ENCODE measurements around the gene EXOC4. TPM values are rescaled to one million over a fixed set of nuclear protein-coding genes. Genes with fewer than 3 reads are reported as not detected.

The EXOC4 gene
- total RNA-seq, 2 experiments from 2014 or later, result 58.0 to 59.9 TPM

DNA sequence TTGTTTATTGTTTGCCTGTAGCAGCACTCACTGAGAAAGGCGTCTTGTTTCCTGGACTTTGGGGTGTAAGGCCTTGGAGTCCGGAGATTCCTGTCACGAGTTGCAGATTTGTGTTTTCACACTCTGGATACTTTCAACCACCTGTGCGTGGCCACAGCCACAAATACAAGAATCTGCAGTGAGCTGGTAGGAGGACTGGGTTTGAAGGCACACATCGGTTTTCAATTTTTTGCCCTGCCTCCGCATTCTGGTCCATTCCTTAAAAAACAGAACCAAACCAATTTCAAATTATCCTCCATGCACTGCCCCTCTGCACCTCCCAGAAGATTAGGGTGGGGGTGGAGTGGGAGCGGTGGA lies 619 bp downstream of the EXOC4 start:
- peaks cover 10% of the 10 kb centered on the region for H3K4me1 ChIP-seq (ENCODE audit: insufficient read depth, low read length)
- H3K36me3 ChIP-seq (ENCODE audit: insufficient read depth, low read length), result no peaks in the 10 kb centered on the region
- H3K36me3 Mint-ChIP-seq (ENCODE audit: low read depth), result peaks cover 13% of the 10 kb centered on the region
- POLR2A ChIA-PET, result interaction anchor here (1.3 to 1.4 kb wide), 2 partner anchors 8 to 171 kb away, joined by 6 to 13 read pairs; partner anchors contain the start of gene CHCHD3
- peak overlapping the region; percentile 36 to 77 for H3K27ac ChIP-seq (ENCODE audit: low read depth in 1 of 2, low read length in 2 of 2)
- DNase-seq (peak in 7 of 14 experiments; percentile 0 to 40 (median 5)), ATAC-seq (ENCODE audit: poor library complexity) (no peak)
- peak overlapping the region; percentile 85 for H3K4me3 ChIP-seq (ENCODE audit: low read length)
- H3K27me3 ChIP-seq (ENCODE audit: control insufficient read depth in 1 of 2, insufficient read depth in 2 of 2, low read length in 2 of 2), result no peaks in the 10 kb centered on the region
- no peaks in the 10 kb centered on the region for H3K9me3 Mint-ChIP-seq
- H3K27me3 Mint-ChIP-seq, result no peaks in the 10 kb centered on the region
- no peaks in the 10 kb centered on the region for H3K9me3 ChIP-seq (ENCODE audit: control insufficient read depth in 1 of 2, insufficient read depth in 1 of 2, low read length in 2 of 2)
- CTCF ChIA-PET, result interaction anchor here (1.5 kb wide), 1 partner anchor 16 kb away, joined by 3 read pairs; no protein-coding TSS in a partner anchor
- peak overlapping the region; percentile 97 for H3K4me3 Mint-ChIP-seq
- H3K4me1 Mint-ChIP-seq (ENCODE audit: low read depth), result peaks cover 55% of the 10 kb centered on the region
- intact Hi-C loops (cut with DNase I, micrococcal nuclease), result loop anchor here (2.0 to 10.0 kb wide), 3 partner anchors 171 to 1063 kb away; partner anchors contain the start of genes SLC35B4 (in 2 of the 2) and CHCHD3 (in 1 of the 2)
- TF ChIP-seq, protein P1, sequence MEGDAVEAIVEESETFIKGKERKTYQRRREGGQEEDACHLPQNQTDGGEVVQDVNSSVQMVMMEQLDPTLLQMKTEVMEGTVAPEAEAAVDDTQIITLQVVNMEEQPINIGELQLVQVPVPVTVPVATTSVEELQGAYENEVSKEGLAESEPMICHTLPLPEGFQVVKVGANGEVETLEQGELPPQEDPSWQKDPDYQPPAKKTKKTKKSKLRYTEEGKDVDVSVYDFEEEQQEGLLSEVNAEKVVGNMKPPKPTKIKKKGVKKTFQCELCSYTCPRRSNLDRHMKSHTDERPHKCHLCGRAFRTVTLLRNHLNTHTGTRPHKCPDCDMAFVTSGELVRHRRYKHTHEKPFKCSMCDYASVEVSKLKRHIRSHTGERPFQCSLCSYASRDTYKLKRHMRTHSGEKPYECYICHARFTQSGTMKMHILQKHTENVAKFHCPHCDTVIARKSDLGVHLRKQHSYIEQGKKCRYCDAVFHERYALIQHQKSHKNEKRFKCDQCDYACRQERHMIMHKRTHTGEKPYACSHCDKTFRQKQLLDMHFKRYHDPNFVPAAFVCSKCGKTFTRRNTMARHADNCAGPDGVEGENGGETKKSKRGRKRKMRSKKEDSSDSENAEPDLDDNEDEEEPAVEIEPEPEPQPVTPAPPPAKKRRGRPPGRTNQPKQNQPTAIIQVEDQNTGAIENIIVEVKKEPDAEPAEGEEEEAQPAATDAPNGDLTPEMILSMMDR (IDR thresholded peaks at IDR 0.05), result no peak
- peak overlapping the region; percentile 94 for H3K27ac Mint-ChIP-seq

DNA sequence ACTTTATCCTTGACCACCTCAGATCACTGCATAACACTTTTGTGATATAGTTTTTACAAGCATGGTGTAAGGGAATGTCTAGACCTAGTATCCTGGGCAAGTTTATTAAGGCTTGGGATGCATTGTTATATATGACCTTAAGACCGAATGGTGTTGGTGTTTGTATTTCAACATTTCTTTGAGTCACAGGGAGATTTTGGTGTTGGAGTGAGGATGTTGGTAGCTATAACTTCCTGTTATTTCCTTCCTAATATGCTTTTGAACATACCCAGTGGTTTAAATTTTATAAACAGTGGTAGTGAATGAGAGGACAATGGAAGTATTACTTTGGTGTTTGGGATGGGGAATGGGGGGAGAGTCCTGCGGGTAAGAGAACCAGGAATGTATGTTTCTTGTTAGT lies 2.6 kb downstream of the EXOC4 start:
- TF ChIP-seq, protein P1 (IDR thresholded peaks at IDR 0.05), result no peak
- H3K4me1 Mint-ChIP-seq (ENCODE audit: low read depth), result peaks cover 56% of the 10 kb centered on the region
- Histone ChIP-seq H3K36me3 (ENCODE audit: insufficient read depth, low read length) (no peaks in the 10 kb centered on the region), H3K27ac (ENCODE audit: low read depth in 1 of 2, low read length in 2 of 2) (no peak overlapping the region), H3K4me1 (ENCODE audit: insufficient read depth, low read length) (peaks cover 10% of the 10 kb centered on the region), H3K4me3 (ENCODE audit: low read length) (no peak overlapping the region), H3K9me3 (ENCODE audit: control insufficient read depth in 1 of 2, insufficient read depth in 1 of 2, low read length in 2 of 2) (no peaks in the 10 kb centered on the region), H3K27me3 (ENCODE audit: control insufficient read depth in 1 of 2, insufficient read depth in 2 of 2, low read length in 2 of 2) (no peaks in the 10 kb centered on the region)
- ChIA-PET CTCF (interaction anchor here (0.7 kb wide), 1 partner anchor 112 kb away, joined by 3 read pairs; no protein-coding TSS in a partner anchor), POLR2A (no interaction called here)
- peaks cover 13% of the 10 kb centered on the region for H3K36me3 Mint-ChIP-seq (ENCODE audit: low read depth)
- no peaks in the 10 kb centered on the region for H3K27me3 Mint-ChIP-seq
- H3K27ac Mint-ChIP-seq, result no peak overlapping the region
- H3K4me3 Mint-ChIP-seq, result peak overlapping the region; percentile 97
- no peak for ATAC-seq (ENCODE audit: poor library complexity)
- no peaks in the 10 kb centered on the region for H3K9me3 Mint-ChIP-seq
- intact Hi-C loops (cut with DNase I, micrococcal nuclease), result loop anchor here (2.0 to 10.0 kb wide), 2 partner anchors 175 to 1059 kb away; partner anchors contain the start of gene SLC35B4 (in 1 of the 2)
- DNase-seq, result peak in 2 of 14 experiments; percentile 28 to 29

- no peak for ATAC-seq (ENCODE audit: poor library complexity)
- POLR2A ChIA-PET, result no interaction called here
Observed at GRCh38 chr7:133258174-133258573, 5.3 kb downstream of the EXOC4 start.

More at GRCh38 chr7:133258174-133258573, 5.3 kb downstream of the EXOC4 start:
- CTCF ChIA-PET, result no interaction called here
- no peaks in the 10 kb centered on the region for H3K9me3 Mint-ChIP-seq
- Histone ChIP-seq H3K36me3 (ENCODE audit: insufficient read depth, low read length) (no peaks in the 10 kb centered on the region), H3K27ac (ENCODE audit: low read depth in 1 of 2, low read length in 2 of 2) (no peak overlapping the region), H3K4me3 (ENCODE audit: low read length) (no peak overlapping the region), H3K9me3 (ENCODE audit: control insufficient read depth in 1 of 2, insufficient read depth in 1 of 2, low read length in 2 of 2) (peaks cover 0 to 4% of the 10 kb centered on the region in 2 experiments), H3K27me3 (ENCODE audit: control insufficient read depth in 1 of 2, insufficient read depth in 2 of 2, low read length in 2 of 2) (no peaks in the 10 kb centered on the region), H3K4me1 (ENCODE audit: insufficient read depth, low read length) (peaks cover 9% of the 10 kb centered on the region)
- peaks cover 66% of the 10 kb centered on the region for H3K4me1 Mint-ChIP-seq (ENCODE audit: low read depth)
- no peak overlapping the region for H3K4me3 Mint-ChIP-seq
- H3K36me3 Mint-ChIP-seq (ENCODE audit: low read depth), result peaks cover 23% of the 10 kb centered on the region
- intact Hi-C loops (cut with DNase I, micrococcal nuclease), result loop anchor here in 1 of 2 experiments (10.0 kb wide), 1 partner anchor 1057 kb away; the partner anchor contains the start of gene SLC35B4
- H3K27me3 Mint-ChIP-seq, result no peaks in the 10 kb centered on the region
- TF ChIP-seq, protein P1 (IDR thresholded peaks at IDR 0.05), result no peak
- no peak for DNase-seq
- H3K27ac Mint-ChIP-seq, result no peak overlapping the region
